Transverse colon (tissue), 3 donors: ENCODE data around the gene PFKFB1.

Source experiments
- CTCF ChIP-seq, 5 experiments: fragments of 200-600 bp in 3 of 5; fragments of 450-650 bp in 2 of 5; sonication (generic) in 3 of 5; IDR thresholded peaks; 1 replicate in 2 of 5; 2 replicates in 3 of 5; pipeline ENCODE4 v1.5.1; 2016 to 2017; ENCODE audit warnings: antibody characterized with exemption in 5 of 5, inconsistent platforms in 3 of 5, mild to moderate bottlenecking in 2 of 5, moderate library complexity in 1 of 5
- POLR2A ChIP-seq: fragments of 450-650 bp; IDR thresholded peaks from one replicate; pipeline ENCODE4 v1.6.1; 2016; ENCODE audit warnings: antibody characterized with exemption, mild to moderate bottlenecking, moderate library complexity

- no peak for TF ChIP-seq CTCF (IDR thresholded peaks at IDR 0.05)
- no peak for TF ChIP-seq POLR2A
Measured at GRCh38 chrX:55005256-55005655, 11.3 kb upstream of the PFKFB1 start.
